ENCODE results near the gene RPL37A.

Gene RPL37A

GRCh38 chr2:216551234-216552068 is 52.8 kb downstream of the RPL37A start:
- peak; percentile 71 for DNase-seq

GRCh38 chr2:216553093-216553478 is 54.4 kb downstream of the RPL37A start:
- no peak for DNase-seq
